Stimulated activated CD4-positive, alpha-beta T cell treated with anti-CD3 and anti-CD28 coated beads, Interleukin-4, amount 100 ng/mL, for 4 hours (primary cell): Measurements from ENCODE around the gene FOXO6.
"Not testable (repeated sequence)": the region's sequence is repeated elsewhere in the genome, so short reads cannot be mapped to it uniquely, and the experiment has no call there.

Source experiments
- DNase-seq, 2 experiments: peaks; one replicate each; pipeline ENCODE4 v3.0.0-alpha.2; 2020

FOXO6 gene

DNA sequence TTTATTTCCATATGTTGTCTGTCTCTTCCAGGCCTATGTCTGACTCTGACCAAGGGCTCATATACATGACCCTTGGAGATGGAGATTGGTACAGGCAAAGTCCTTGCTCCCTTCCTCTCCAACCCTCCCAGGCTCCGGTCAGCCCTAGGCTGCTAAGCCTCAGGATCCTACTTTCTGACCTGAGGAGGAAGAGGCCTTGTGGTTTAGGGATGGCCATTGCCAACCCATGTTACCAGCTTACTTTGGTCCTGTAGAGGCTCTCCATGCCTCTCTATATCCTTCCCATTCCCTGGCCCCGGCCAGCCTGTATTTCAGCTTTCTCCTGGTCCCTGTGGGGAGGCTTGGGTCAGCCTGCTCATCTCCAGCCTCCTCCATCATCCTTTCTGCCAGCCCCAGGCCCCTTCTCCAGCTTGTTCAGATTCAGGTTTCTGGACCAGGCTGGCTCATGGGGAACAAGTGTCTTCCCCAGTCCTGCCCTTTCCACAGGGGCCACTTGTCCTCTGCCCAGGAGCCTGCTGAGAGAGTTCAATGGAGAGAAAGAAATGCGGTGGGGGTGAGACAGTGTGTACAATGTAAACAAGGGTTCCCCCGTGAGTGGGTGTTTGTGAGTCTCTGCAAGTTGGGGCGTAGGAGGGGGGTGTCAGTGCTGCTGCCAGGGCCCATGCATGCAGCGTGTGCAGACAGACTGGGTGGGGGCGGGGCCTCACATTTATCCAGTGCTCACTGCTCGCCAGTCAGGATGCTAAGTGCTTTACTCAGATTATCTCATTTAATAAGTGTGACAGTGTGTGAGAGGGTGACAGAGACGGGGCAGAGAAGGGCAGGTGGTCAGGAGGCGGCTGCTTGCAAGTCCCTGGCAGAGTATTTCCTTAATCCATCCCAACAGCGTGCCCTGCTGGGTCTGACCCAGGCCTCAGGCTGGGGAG, 31.3 kb upstream of the FOXO6 start:
- DNase-seq = no peak

DNA sequence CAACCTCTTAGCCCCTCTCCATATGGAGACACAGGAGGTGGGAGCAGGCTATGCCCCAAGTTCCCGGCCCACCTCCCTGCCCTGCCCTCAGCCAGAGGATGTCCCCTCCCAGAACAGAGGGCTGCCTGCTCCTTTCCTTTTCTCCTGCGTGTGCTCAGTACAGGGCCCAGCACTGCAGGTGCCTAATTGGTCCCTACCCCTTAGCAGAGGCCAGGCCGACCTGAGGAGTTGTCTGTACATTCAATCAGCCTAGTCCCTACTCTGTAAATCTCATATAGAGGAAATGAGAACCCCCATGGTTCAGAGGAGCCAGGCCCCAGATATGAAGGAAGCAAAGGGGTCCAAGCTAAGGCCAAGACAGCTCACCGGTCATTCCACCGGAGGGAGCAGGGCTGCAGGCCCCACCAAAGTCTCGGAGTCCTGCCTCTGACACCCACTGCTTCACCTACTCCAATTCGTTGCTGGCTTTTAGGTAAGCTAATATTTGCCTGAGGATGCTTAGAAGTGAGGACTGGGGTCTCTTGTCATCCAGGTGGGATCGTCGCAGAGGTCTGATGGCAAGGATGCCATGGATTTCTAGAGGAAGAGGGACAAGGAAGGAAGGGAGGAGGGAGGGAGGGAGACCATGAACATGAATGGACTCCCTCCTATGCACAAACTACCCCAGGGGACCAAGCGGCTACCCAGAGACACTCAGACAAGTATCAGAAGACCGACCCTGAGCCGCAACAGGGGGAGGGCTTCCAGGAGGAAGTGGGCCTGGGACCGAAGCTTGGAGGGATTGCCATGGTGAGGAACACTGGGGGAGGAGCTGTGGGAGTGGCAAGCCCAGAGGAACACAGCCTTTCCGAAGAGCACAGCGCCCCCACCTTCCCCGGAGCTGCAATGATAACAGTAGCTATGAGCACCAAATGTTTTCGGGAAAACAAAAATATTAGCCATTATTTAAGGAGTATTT, 30.4 kb upstream of the FOXO6 start:
- no peak for DNase-seq

DNA sequence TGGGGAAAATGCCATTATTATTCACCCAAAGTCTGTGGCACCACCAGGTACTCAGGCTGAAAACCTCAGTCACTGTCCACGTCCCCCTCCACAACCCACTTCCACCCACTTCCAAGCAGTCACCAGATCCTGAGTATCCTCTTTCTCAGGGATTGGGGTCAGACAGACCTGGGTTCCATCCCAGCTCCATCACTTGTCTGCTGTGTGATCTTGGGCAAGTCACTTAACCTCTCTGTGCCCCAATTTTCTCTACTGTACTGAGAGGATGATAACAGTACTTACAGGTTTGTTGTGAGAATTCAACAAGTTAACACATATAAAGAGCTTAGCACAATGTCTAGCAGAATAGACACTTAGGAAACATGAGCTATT, 29.7 kb upstream of the FOXO6 start:
- DNase-seq = no peak

DNA sequence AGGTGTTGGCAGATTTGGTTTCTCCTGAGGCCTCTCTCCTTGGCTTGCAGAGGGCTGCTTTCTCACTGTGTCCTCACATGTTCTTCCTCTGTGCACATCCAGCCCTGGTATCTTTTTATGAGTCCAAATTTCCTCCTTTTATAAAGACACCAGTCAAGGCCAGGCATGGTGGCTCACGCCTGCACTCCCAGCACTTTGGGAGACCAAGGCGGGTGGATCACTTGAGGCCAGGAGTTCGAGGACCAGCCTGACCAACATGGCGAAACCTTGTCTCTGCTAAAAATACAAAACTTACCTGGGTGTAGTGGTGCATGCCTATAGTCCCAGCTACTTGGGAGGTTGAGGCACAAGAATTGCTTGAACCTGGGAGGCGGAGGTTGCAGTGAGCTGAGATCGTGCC, 29.1 kb upstream of the FOXO6 start:
- DNase-seq = not testable (repeated sequence)

DNA sequence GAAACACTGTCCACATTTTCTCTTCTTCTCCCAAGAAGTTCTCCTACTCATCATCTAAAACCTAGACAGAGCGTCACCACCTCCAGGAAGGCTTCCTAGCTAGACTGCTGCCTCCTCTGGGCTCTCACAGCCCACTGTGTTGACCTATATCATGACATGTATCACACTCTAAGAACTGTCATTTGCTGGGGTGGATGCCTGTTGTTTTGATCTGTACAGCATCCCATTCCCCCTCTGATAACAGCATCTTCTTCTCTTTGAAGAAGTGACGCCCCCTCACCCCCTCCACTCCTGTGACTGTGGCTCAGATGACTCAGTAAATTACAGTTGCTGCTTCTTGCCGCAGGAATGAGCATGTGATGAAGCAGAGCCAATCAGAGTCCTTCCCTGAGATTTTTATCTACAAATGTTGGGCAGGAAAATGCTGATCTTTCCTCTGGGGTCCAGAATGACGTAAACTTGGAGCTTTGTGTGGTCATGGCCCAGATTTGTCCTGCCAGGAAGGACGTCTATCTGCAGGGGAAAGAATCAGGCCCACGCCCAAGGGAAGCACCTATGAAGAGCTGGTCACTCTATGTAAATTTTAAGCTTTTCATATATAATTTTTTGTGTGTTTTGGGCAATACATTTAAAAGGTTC, 28.0 kb upstream of the FOXO6 start:
- peak in 1 of 2 experiments; percentile 55 for DNase-seq

DNA sequence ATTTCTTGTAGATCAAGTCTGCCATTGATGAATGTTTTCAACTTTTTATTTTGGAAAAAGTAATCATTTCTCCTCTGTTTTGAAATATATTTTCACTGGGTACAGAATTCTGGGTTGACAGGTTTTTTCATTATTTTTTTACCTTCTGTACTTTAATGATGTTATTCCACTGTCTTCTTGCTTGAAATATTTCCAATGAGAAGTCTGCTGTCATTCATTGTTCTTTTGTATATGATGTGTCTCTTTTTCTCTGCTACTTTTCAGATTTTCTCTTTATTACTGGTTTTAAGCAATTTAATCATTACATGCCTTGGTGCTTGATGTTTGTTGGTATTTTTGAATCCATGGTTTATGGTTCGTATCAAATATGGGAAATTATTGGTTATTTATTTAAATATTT, 22.4 kb upstream of the FOXO6 start:
- DNase-seq = no peak

DNA sequence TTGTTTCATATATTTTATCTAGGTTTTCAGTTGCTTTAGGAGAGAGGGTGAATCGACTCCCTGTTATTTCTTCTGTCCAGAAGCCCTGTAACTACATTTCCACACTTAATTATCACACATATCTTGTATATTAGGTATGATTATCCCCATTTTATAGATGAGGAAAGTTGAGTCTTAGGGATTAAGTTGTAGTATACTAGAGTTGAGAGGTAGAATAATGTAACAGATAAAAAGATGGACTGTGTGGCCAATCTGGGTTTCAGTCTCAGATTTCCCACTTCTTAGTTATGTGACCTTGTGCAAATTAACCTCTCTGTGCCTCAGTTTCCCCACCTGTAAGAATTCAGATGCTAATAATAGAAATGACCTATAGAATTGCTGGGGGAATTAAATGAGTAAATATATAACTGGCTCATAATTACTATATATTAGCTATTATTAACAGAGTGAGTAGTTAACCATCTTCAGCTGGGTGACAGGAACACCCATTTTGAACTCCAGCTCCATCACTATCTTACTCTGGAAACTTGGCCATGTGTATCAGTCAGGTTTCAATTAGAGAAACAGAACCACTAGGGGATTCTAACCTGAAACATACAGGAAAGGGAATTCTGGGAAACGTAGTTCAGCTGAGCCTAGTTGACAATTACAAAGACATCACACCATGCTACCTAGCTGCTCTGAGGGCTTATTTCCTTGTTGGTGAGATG, 20.4 kb upstream of the FOXO6 start:
- DNase-seq = no peak

DNA sequence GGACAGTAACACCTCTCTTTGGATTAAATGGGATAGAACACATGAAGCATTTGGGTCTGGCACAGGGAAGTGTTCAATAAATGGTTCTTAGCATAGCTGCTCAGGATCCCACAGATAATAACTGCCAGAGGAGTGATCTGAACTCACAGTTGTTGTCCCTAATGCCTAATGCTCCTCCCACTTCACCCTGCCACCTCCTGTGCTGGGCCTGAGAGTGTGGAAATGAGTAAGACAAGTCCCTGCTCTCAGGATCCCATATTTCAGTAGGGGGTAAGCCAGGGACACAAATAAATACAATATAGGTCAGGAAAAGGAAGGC, 19.9 kb upstream of the FOXO6 start:
- DNase-seq = no peak

DNA sequence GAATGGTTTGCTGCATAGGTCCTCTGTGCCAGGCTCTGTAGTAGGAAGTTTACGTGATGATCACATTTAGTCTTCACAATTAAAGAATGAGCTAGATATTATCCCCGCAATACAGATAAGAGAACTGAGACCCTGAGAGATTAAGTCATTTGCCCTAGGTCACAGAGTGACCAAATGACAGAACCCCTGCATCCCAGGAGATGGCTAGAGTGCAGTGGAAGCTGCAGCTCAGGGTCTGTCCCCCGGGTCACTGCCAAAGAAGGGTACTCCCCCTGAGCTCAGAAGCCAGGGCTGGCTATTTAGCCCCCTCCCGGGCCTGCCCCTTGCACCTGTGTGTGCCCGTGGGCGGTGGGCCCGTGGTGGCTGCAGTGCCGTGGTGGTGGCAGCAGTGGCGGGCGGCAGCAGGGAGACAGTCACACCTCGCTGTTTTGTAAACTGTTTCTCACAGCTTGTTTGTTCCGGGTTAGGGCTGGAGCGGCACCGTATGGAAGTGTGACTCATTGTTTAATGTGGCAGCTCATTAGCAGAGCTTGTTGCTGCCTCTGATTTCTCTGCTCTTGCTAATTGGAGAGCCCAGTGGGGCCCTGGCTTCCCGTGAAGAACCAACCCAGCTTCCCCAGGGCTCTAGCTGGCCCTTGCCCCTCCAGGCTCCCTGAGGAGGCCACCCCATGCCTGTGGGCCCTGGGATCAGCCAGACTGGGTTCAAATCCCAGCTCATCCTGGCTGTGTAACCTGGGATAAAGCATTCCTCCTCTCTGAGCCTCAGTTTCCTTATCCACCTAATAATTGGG, 19.3 kb upstream of the FOXO6 start:
- DNase-seq = no peak

DNA sequence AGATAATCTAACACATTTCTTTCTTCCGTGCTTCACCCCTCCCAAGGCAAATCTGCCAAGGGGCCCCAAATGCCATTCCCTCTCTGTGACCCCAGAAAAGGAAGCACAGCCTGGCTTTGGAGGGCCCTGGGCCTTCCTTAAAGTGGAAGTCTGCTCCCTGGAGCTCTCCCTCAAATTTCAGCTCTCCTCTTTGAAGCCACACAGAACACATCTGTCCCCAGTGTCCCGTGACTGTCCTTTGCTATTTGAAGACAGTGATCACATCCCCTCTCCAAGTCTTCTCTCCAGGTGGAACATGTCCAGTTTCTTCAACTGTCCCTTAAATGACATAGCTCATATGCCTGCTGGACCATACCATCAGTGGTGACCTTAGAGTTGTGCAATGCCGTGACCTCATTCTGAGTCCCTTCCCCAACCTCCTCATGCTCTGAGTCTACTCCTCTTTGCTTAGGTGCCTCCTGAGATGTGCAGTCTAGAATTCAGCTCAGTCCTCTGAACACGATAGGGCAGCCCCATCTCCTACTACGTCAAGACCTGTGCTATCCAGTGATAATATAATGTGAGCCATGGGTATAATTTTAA, 18.4 kb upstream of the FOXO6 start:
- DNase-seq = no peak

DNA sequence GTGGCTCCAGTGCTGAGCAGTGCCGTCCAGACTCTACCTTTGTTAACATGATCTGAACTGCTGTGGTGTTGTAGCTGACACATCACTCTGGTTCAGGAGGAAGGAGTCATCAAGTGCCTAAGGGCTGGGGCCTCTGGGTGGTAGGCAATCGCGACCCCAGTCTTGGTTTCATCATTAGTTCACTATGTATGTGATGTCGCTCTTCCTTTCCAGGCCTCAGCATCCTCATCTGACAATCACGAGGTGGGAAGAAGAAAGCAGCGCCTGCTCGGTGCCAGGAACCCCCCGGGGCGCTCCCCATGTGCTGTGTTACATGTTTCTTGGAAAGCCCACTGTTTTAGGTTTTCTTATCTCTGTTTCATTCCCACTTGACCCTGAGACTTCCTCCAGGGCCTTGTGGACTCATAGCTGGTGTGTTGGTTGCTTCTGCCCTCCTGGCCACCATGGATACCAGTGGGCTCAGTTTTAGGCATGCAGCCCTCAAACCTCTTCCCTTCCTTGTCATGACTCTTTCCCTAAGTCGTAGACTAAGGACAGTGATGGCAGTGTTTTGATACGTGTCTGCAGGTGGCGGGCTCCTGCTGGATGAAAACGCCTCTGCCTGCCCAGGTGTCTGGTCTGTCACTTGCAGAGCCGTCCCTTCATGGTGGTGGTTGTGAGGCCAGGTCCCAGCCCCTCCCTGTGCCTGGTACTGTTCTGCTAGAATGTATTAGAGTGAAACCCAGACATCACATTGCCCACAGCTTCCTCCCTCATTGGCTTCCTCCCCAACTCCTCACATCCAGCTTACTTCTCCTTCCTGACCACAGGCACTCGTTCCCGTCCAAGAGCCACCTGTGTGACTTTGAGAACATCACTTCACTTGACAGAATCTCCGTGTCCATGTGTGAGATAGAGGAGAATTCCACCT, 17.2 kb upstream of the FOXO6 start:
- no peak for DNase-seq

DNA sequence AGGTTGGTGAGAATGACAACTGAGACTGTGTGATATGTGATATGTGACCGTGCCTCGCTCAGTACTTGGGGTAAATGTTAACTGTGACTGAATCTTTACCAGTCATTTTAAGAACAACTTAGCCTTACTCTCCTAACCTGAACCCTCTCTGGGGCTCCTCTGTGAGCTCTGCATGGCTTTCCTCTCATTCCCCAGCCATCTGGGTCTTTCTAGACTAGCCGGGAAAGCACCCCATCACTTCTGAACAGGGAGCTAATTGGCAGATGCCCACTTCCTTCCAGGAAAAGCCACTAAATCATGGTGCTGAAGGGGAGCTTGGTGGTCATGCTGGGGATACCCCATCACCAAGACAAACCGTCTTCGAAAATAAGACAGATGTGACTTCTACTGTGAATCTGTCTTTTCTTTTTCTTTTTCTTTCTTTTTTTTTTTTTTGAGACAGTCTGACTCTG, 16.5 kb upstream of the FOXO6 start:
- no peak for DNase-seq

DNA sequence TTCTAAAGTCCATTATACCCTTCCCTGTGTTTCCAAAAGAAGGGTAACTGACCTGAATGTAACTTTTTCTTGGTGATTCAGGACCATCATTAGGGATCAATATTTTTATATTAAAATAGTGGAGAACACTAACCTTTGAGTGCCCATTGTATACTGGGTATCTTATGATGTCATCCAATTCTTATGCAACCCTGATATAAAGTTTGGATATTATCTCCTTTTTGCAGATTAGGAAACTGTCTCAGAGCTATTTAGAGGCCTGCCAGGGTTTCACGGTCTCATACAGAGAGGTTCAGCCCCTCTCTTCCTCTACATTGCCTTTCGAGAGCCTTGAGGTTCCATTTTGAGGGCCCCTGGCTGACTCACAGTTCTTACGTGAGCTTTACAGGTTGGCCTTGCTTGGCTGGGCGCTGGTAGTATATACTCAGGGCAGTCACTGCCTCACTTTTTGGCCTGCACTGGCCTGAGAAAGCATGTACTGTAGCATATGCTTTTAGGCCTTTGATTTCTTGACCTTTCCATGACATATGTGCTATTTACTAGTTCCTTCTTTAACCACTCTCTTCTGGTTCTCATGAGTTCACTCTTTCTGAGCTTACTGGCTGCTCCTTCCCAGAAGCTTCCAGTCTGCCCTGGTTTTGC, 15.7 kb upstream of the FOXO6 start:
- no peak for DNase-seq

DNA sequence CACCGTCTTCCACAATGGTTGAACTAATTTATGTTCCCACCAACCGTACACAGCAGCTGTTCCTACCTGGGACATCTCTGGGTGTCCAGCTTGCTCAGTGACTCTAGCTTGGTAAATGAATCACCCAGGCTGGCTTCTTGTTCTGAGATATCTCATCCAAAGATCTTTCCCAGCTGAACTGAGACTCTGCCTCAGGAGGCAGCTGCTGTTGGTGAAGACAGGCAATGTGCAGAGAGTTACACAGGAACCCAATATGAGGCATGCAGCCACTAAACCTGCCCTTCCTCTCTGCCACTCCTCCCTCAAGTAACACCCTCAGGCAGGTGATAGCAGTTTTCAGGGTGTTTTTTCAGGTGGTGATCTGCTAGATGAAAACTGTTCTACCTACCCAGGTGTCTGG, 14.0 kb upstream of the FOXO6 start:
- DNase-seq = no peak

DNA sequence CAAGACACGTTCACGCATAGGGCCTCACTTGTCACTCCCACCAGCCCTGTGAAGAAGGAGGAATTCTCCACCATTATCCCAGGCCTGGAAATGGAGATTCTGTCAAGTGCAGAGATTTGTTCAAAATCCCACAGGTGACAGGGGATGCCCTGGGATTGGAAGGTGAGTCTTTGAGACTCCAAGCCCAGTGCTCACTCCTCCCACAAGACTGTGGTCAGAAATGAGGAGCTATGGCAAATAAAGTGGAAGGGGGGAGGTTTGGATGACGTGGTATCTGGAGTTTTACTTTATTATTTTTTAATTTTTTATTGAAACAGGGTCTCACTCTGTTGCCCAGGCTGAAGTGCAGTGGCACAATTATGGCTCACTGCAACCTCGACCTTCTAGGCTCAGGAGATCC, 12.8 kb upstream of the FOXO6 start:
- no peak for DNase-seq

DNA sequence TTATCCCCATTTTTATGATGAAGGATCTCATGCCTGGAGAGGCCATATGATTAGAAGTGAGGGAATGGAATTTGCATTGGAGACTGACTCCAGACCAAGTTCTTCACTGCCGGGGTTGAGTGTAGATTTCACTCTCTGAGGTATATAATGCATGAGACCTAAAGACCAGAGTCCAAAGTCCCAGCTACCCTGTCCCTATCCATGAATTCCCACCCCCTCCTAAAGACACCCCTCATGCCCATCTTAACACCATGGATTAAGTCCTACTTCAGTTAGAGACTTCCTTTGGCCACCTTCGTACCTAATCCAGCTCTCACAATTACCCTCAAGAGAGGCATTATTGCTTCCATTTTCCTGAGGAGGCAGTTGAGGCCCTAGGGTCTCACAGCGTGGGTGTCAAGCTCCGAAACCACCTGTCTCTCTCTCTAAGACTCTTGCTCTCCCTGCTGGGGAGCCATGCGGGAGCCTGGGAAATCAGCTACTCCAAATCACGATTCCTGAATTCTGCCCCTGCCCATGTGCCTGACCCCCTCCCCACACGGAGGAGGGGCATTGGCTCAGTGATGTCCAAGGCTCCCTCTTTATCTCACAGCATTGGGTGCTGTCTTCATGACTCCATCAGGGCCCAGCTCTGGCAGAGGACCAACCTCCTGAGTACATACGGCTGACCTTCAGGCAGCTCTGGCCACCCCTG, 11.7 kb upstream of the FOXO6 start:
- DNase-seq = no peak

DNA sequence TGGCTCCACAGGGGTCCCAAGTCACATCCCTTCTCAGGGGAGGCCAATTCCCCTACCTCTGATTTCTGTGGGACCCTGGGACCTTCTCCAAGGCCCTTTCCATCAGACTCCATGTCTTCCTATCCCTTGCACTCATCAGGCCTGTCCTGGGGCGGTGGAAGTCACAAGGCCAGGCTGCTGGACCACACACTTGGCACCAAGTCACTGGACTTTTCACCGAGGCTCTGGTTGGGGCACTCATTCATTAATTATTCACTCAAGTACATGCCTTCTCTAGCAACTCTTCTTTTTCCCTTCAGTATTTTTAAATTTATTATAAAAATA, 11.2 kb upstream of the FOXO6 start:
- DNase-seq = no peak

DNA sequence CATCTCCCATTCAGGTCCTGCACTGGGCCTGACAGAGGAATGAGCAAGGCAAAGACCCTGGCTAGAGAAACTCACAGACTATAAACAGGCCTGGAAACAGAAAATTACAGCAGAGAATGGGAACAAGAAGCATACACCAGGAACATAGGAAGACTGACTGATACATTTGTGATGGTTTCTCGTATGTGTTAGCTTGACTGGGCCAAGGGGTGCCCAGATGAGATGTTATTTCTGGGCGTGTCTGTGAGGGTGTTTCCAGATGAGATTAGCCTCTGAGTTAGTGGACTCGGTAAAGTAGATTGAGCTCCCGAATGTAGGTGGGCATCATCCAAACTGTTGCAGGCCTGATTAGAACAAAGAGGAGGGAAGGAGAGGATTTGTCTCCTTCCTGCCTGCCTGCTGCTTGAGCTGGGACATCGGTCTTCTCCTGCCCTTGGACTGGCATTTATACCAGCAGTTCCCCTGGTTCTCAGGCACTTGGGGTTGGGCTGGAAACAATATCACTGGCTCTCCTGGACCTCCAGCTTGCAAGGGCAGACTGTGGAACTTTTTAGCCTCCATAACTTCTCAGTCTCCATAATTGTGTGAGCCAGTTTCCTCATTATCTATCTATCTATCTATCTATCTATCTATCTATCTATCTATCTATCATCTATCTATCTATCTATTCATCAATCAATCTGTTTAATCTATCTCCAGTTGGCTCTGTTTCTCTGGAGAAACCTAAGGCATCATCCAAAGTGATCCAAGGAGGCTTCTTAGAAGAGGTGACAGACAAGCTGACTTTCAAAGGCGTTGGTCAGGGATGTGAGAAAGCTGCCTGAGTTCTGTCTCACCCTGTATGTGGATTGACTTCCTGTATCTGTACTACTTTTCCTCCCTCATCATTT, 9.7 kb upstream of the FOXO6 start:
- no peak for DNase-seq
